ENCODE results near the gene CAMTA1.

CAMTA1 gene

GRCh38 chr1:7516929-7517328, 731.7 kb downstream of the CAMTA1 start:
- DNase-seq = no peak

- no peak for DNase-seq
Measured at GRCh38 chr1:7517611-7518330, 732.5 kb downstream of the CAMTA1 start.

- DNase-seq = no peak
Measured at GRCh38 chr1:7518411-7518810, 733.2 kb downstream of the CAMTA1 start.

GRCh38 chr1:7519181-7519860, 734.1 kb downstream of the CAMTA1 start:
- DNase-seq = no peak

- no peak for DNase-seq
Measured at GRCh38 chr1:7519861-7520395, 734.7 kb downstream of the CAMTA1 start.

- no peak for DNase-seq
Measured at GRCh38 chr1:7520496-7520895, 735.2 kb downstream of the CAMTA1 start.

GRCh38 chr1:7524341-7525337, 739.4 kb downstream of the CAMTA1 start:
- no peak for DNase-seq

GRCh38 chr1:7525338-7526063, 740.2 kb downstream of the CAMTA1 start:
- DNase-seq = no peak

GRCh38 chr1:7526196-7526866, 741.1 kb downstream of the CAMTA1 start:
- no peak for DNase-seq

- no peak for DNase-seq
Measured at GRCh38 chr1:7526867-7527732, 741.8 kb downstream of the CAMTA1 start.

GRCh38 chr1:7527733-7528045, 742.4 kb downstream of the CAMTA1 start:
- no peak for DNase-seq

GRCh38 chr1:7528386-7529198, 743.3 kb downstream of the CAMTA1 start:
- DNase-seq = no peak

GRCh38 chr1:7529917-7530316, 744.7 kb downstream of the CAMTA1 start:
- no peak for DNase-seq

GRCh38 chr1:7531562-7532340, 746.5 kb downstream of the CAMTA1 start:
- no peak for DNase-seq

- DNase-seq = no peak
Measured at GRCh38 chr1:7533006-7533405, 747.8 kb downstream of the CAMTA1 start.

GRCh38 chr1:7534061-7534825, 749.0 kb downstream of the CAMTA1 start:
- no peak for DNase-seq

- DNase-seq = no peak
Measured at GRCh38 chr1:7535016-7535415, 749.8 kb downstream of the CAMTA1 start.

Measured in NCI-H1048 (cell line).